KMS-11 (cell line): Measurements from ENCODE around the gene FRK.

ENCODE experiments used
- H2AFZ ChIP-seq: fragments of 200-600 bp; sonication (generic); 2 replicates; pipeline ENCODE4 v1.6.1; 2016; ENCODE audit warnings: antibody characterized with exemption, mixed run types, low read depth
- H3K27ac ChIP-seq: fragments of 200-600 bp; sonication (generic); 2 replicates; pipeline ENCODE4 v1.6.1; 2016; ENCODE audit warnings: mild to moderate bottlenecking, mixed run types
- H3K27me3 ChIP-seq: fragments of 200-600 bp; sonication (generic); 2 replicates; pipeline ENCODE4 v1.6.1; 2017; ENCODE audit warnings: mild to moderate bottlenecking, low read depth, mixed run types, moderate library complexity; ENCODE audit not compliant: insufficient read depth
- H3K36me3 ChIP-seq: fragments of 200-600 bp; sonication (generic); 2 replicates; pipeline ENCODE4 v1.6.1; 2017; ENCODE audit warnings: mild to moderate bottlenecking, mixed run types; ENCODE audit not compliant: insufficient read depth
- H3K4me1 ChIP-seq: fragments of 200-600 bp; sonication (generic); 2 replicates; pipeline ENCODE4 v1.6.1; 2016; ENCODE audit warnings: mild to moderate bottlenecking, low read depth, mixed run types; ENCODE audit not compliant: poor library complexity, severe bottlenecking
- H3K4me2 ChIP-seq: fragments of 200-600 bp; sonication (generic); 2 replicates; pipeline ENCODE4 v1.7.0; 2016; ENCODE audit warnings: mild to moderate bottlenecking, mixed run types
- H3K4me3 ChIP-seq: fragments of 200-600 bp; sonication (generic); IDR thresholded peaks from 2 replicates; pipeline ENCODE4 v1.6.1; 2017; ENCODE audit warnings: low read depth, low read length, mixed read lengths; ENCODE audit not compliant: insufficient read depth
- H3K79me2 ChIP-seq: fragments of 200-600 bp; sonication (generic); 2 replicates; pipeline ENCODE4 v1.6.1; 2016; ENCODE audit warnings: low read depth, mixed run types; ENCODE audit not compliant: insufficient read depth
- H3K9ac ChIP-seq: fragments of 200-600 bp; sonication (generic); 2 replicates; pipeline ENCODE4 v1.6.1; 2016; ENCODE audit warnings: mild to moderate bottlenecking, mixed run types
- H4K20me1 ChIP-seq: fragments of 200-600 bp; sonication (generic); 2 replicates; pipeline ENCODE4 v1.6.1; 2016; ENCODE audit warnings: mild to moderate bottlenecking, mixed run types; ENCODE audit not compliant: insufficient read depth
- TF ChIP-seq, protein P1 (sequence below): fragments of 200-600 bp; sonication (generic); conservative IDR thresholded peaks from 2 replicates; pipeline ENCODE4 v1.6.1; 2017; ENCODE audit warnings: low read depth, mild to moderate bottlenecking, antibody characterized with exemption, low read length, moderate library complexity, mixed read lengths

The FRK gene

DNA sequence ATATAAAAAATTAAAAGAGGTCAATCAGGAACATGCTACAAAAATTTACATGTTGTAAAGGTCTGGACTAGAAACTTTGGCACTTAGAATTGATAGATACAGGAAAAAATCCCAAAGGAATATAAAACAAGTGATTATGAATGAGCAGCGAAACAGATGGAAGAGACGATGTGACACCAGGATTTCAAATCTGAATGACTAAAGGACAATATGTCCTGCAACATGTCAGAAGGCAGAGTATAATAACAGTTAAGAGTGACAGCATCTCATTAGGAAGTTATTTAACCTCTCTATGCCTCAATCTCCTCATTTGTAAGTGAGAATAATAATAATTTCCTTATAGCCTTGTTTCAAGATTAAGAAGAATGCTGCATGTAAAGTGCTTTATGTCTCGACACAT is 50.3 kb downstream of the FRK start:
- Histone ChIP-seq H3K4me2 (no peak overlapping the region), H3K36me3 (no peaks in the 10 kb centered on the region), H3K4me1 (no peaks in the 10 kb centered on the region), H2AFZ (no peak overlapping the region), H3K4me3 (no peak overlapping the region), H4K20me1 (no peaks in the 10 kb centered on the region), H3K9ac (no peak overlapping the region), H3K27me3 (no peaks in the 10 kb centered on the region), H3K27ac (no peak overlapping the region), H3K79me2 (no peaks in the 10 kb centered on the region)
- TF ChIP-seq, protein P1, sequence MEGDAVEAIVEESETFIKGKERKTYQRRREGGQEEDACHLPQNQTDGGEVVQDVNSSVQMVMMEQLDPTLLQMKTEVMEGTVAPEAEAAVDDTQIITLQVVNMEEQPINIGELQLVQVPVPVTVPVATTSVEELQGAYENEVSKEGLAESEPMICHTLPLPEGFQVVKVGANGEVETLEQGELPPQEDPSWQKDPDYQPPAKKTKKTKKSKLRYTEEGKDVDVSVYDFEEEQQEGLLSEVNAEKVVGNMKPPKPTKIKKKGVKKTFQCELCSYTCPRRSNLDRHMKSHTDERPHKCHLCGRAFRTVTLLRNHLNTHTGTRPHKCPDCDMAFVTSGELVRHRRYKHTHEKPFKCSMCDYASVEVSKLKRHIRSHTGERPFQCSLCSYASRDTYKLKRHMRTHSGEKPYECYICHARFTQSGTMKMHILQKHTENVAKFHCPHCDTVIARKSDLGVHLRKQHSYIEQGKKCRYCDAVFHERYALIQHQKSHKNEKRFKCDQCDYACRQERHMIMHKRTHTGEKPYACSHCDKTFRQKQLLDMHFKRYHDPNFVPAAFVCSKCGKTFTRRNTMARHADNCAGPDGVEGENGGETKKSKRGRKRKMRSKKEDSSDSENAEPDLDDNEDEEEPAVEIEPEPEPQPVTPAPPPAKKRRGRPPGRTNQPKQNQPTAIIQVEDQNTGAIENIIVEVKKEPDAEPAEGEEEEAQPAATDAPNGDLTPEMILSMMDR = no peak

DNA sequence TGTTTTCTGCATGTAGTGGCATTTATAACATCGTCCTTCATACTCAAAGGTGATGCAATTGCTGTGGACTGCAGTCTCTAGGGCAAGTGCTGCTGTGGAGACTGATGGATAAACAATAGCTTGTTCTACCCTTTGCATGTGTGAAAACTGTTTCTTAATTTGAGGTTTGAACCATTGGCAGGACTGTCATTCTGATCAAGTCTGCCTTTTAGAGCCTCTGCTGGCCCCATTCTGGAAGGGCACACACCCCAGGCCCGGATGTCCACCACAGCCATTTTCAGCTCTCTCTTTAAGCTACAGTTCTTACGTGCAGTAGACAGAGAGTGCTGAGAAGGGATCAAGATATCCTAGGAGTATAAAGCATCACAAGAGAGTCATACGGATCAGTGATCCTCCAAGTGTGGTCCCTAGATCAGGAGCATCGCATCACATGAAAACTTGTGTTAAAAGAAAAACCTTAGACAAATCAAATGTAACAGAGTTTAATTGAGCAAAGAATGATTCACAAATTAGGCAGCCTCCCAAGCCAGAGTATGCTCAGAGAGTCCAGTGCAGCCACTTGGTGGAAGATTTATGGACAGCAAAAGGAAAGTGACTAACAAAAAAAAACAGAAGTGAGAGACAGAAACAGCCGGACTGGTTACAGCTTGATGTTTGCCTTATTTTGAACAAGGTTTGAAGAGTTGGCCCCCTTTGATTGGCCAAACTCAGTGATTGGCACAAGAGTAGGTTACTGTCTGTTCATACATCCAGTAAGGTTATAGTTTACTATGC is 52.0 kb downstream of the FRK start:
- Histone ChIP-seq H2AFZ (no peak overlapping the region), H3K36me3 (no peaks in the 10 kb centered on the region), H3K79me2 (no peaks in the 10 kb centered on the region), H3K27me3 (no peaks in the 10 kb centered on the region), H4K20me1 (no peaks in the 10 kb centered on the region), H3K4me1 (no peaks in the 10 kb centered on the region), H3K4me2 (no peak overlapping the region), H3K9ac (no peak overlapping the region), H3K27ac (no peak overlapping the region), H3K4me3 (no peak overlapping the region)
- TF ChIP-seq, protein P1 = no peak

DNA sequence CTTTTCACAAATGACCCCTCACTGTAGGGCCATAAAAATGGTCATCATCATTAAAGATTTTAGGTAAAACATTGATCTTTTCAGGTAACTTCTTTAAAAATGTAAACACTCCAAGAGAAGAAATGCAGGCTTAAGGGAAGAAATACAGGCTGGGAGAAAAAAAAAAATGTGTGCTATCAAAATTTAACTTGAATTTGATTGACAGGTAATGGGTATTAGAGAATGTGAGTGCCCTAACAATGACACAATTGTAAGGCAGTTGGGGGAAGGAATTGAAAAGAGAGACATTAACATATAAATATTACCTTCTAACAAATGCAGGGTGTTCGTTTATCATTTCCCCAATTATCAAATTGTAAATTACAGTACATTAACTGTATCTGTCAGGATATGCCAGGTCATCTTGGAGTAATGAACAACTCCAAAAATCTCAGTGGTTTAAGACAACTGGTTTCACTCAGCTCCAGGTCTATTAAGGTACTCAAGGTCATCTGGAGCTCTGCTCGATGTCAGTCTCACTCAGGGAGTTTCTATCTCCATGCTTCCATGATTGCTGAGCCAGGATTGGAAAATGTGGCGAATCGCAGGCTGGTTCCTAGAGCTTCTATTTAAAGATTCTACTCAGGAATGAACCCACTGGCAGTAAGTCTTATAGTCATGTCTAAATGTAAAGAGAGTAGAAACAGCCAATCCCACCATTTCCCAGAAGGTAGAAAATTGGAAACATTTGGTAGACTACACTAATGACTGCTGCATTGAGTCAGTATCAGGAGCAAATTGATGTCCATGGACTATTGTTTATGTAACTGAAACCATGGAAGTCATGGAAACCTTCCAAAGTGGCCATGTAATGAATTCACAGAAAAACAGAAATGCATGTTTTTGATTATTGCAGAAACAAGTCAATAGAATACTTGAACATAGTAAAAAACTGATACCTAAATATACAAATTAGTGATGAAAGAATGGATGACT is 55.6 kb downstream of the FRK start:
- Histone ChIP-seq H3K4me2 (no peak overlapping the region), H3K4me3 (no peak overlapping the region), H3K27me3 (no peaks in the 10 kb centered on the region), H4K20me1 (no peaks in the 10 kb centered on the region), H2AFZ (no peak overlapping the region), H3K9ac (no peak overlapping the region), H3K79me2 (no peaks in the 10 kb centered on the region), H3K27ac (no peak overlapping the region), H3K36me3 (no peaks in the 10 kb centered on the region), H3K4me1 (no peaks in the 10 kb centered on the region)
- TF ChIP-seq, protein P1 = no peak

DNA sequence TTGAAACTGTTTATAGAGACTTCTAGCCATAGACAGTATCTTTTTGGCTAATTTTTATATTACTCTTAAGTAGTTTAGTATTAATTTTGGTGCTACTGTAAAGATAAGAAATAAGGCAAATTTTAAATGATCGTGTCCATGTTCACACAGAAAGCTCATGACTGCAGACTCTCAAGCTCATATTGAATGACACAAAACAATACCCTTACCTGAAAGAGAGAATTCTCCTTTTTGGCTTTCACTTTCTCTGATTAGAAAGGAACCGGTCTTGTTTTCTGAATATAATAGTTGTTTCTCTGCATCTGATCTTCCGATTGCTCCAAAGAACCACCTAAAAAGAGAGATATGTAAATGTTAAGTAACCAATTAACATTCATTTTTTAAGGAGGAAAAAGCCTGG is 57.0 kb downstream of the FRK start:
- no peaks in the 10 kb centered on the region for H3K27me3 ChIP-seq
- no peak overlapping the region for H3K9ac ChIP-seq
- H3K4me2 ChIP-seq = no peak overlapping the region

More for the DNA sequence above, 57.0 kb downstream of the FRK start:
- TF ChIP-seq, protein P1 = no peak
- no peak overlapping the region for H3K27ac ChIP-seq
- H2AFZ ChIP-seq = no peak overlapping the region
- no peaks in the 10 kb centered on the region for H3K79me2 ChIP-seq
- H4K20me1 ChIP-seq = no peaks in the 10 kb centered on the region
- H3K36me3 ChIP-seq = no peaks in the 10 kb centered on the region
- no peaks in the 10 kb centered on the region for H3K4me1 ChIP-seq
- H3K4me3 ChIP-seq = no peak overlapping the region
